ENCODE data around the gene MPPED2.

MPPED2 gene

DNA sequence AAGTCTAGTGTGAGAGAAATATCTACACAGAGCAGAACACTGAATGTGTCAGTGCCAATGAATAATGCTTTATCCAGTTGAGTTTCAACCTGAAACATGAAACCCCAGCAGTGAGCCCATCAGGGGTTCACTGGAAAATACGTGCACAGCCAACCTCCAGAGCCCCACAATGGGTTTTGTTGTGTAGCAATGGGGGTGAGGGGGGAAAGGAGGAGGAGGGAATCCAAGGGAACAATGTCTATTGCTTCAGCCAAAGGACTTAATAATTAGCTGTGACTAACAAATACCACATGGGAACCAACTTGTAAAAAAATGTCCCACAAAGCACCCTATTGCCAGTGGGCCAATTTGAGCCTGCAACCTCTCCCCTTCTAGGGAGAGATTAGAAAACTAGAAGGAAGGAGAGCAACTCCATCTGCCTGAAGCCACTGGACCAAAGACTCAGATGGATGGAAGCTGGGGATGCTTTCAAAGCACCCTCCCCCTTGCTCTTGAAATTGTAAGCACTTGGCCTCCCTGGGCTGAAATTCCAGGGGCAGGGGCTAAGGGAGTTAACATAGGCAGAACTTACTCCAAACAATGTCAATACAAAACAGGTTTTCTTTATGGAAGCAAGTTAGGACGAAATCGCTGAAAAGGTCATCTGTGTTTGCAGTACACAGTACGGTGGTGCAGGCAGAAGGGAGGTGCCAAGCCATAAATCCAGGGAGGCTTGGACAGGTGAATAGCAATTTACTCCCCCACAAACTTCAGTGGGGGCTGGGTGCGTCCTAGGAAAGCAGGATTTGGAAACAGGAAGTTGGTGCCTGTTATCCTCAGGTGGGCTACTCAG lies 163.5 kb downstream of the MPPED2 start:
- TF ChIP-seq, protein P1, sequence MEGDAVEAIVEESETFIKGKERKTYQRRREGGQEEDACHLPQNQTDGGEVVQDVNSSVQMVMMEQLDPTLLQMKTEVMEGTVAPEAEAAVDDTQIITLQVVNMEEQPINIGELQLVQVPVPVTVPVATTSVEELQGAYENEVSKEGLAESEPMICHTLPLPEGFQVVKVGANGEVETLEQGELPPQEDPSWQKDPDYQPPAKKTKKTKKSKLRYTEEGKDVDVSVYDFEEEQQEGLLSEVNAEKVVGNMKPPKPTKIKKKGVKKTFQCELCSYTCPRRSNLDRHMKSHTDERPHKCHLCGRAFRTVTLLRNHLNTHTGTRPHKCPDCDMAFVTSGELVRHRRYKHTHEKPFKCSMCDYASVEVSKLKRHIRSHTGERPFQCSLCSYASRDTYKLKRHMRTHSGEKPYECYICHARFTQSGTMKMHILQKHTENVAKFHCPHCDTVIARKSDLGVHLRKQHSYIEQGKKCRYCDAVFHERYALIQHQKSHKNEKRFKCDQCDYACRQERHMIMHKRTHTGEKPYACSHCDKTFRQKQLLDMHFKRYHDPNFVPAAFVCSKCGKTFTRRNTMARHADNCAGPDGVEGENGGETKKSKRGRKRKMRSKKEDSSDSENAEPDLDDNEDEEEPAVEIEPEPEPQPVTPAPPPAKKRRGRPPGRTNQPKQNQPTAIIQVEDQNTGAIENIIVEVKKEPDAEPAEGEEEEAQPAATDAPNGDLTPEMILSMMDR (conservative IDR thresholded peaks at IDR 0.05; ENCODE audit: control insufficient read depth, insufficient read depth, low read depth, low read length), result no peak
- DNase-seq (ENCODE audit: low read depth), result no peak
- no peak overlapping the region for H3K4me3 ChIP-seq (ENCODE audit: control insufficient read depth, low read depth, low read length)

- TF ChIP-seq, protein P1 (conservative IDR thresholded peaks at IDR 0.05; ENCODE audit: control insufficient read depth, insufficient read depth, low read depth, low read length), result no peak
- H3K4me3 ChIP-seq (ENCODE audit: control insufficient read depth, low read depth, low read length), result no peak overlapping the region
- DNase-seq (ENCODE audit: low read depth), result no peak
These were observed 165.8 kb downstream of the MPPED2 start for GRCh38 chr11:30420233-30420787.

DNA sequence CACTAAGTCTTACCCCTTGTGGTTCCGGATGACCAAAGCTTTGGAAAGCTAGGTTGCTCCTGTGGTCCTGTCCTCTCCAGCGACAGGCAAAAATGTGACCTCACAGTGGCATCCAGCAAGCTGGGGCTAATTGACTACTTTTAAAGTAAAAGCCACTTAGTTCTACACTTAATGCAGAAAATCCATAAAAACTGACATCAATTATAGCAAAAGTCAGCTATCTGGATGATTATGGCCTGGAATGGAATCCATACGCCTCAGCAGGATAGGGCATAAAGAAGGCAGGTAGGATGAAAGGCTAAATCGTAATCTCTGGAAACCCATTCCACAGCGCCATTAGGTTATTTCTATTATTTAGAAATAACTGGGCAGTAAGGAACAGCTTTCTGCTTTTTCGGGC lies 171.3 kb downstream of the MPPED2 start:
- DNase-seq (ENCODE audit: low read depth), result no peak
- TF ChIP-seq, protein P1 (conservative IDR thresholded peaks at IDR 0.05; ENCODE audit: control insufficient read depth, insufficient read depth, low read depth, low read length), result no peak

GRCh38 chr11:30414244-30414643 lies 171.9 kb downstream of the MPPED2 start:
- no peak for DNase-seq (ENCODE audit: low read depth)
- no peak overlapping the region for H3K4me3 ChIP-seq (ENCODE audit: control insufficient read depth, low read depth, low read length)
- TF ChIP-seq, protein P1 (conservative IDR thresholded peaks at IDR 0.05; ENCODE audit: control insufficient read depth, insufficient read depth, low read depth, low read length), result no peak

More for the DNA sequence above, 171.3 kb downstream of the MPPED2 start:
- H3K4me3 ChIP-seq (ENCODE audit: control insufficient read depth, low read depth, low read length), result no peak overlapping the region

GRCh38 chr11:30412509-30412908 lies 173.6 kb downstream of the MPPED2 start:
- DNase-seq (ENCODE audit: low read depth), result no peak
- TF ChIP-seq, protein P1 (conservative IDR thresholded peaks at IDR 0.05; ENCODE audit: control insufficient read depth, insufficient read depth, low read depth, low read length), result no peak
- no peak overlapping the region for H3K4me3 ChIP-seq (ENCODE audit: control insufficient read depth, low read depth, low read length)

DNA sequence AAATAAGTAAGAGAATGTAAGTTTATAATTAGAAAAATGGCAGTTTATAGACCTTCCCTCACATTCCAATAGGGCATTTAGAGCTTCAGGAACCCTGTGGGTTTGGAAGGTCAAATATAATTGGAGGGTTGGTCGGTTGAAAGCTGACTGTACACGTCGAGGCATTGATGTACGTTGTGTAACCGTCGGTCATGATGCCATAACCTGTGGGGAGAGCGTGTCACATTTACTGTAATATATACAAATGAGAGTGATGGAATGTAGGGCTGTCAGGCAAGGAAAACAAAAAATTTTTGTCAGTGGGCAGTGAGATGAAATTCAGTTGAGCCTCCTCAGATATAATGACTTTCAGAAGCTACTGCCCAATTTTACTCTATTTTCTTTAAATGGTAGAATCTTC lies 174.8 kb downstream of the MPPED2 start:
- TF ChIP-seq, protein P1 (conservative IDR thresholded peaks at IDR 0.05; ENCODE audit: control insufficient read depth, insufficient read depth, low read depth, low read length), result no peak
- DNase-seq (ENCODE audit: low read depth), result no peak
- no peak overlapping the region for H3K4me3 ChIP-seq (ENCODE audit: control insufficient read depth, low read depth, low read length)
